ENCODE results near the gene PAXX.

The PAXX gene

GRCh38 chr9:137006116-137007003 lies 14.1 kb downstream of the PAXX start:
- no peak for DNase-seq

- no peak for DNase-seq
Measured at GRCh38 chr9:137007108-137007815, 15.0 kb downstream of the PAXX start.

GRCh38 chr9:137007816-137008270 lies 15.6 kb downstream of the PAXX start:
- no peak for DNase-seq

GRCh38 chr9:137008312-137008711 lies 16.1 kb downstream of the PAXX start:
- DNase-seq: no peak

GRCh38 chr9:137009217-137009616 lies 17.0 kb downstream of the PAXX start:
- no peak for DNase-seq

- DNase-seq: no peak
Measured at GRCh38 chr9:137009938-137010732, 17.9 kb downstream of the PAXX start.

GRCh38 chr9:137011156-137011555 lies 18.9 kb downstream of the PAXX start:
- DNase-seq: no peak

- no peak for DNase-seq
Measured at GRCh38 chr9:137011907-137012675, 19.9 kb downstream of the PAXX start.

GRCh38 chr9:137012694-137013570 lies 20.7 kb downstream of the PAXX start:
- DNase-seq: no peak

- no peak for DNase-seq
Measured at GRCh38 chr9:137013571-137013940, 21.3 kb downstream of the PAXX start.

GRCh38 chr9:137014166-137014565 lies 21.9 kb downstream of the PAXX start:
- no peak for DNase-seq

GRCh38 chr9:137014776-137015539 lies 22.7 kb downstream of the PAXX start:
- no peak for DNase-seq

GRCh38 chr9:137015540-137015930 lies 23.3 kb downstream of the PAXX start:
- DNase-seq: no peak

- DNase-seq: no peak
Measured at GRCh38 chr9:137015976-137016375, 23.8 kb downstream of the PAXX start.

- no peak for DNase-seq
Measured at GRCh38 chr9:137016436-137016835, 24.2 kb downstream of the PAXX start.

- DNase-seq: no peak
Measured at GRCh38 chr9:137017071-137017470, 24.8 kb downstream of the PAXX start.

- no peak for DNase-seq
Measured at GRCh38 chr9:137017791-137018497, 25.7 kb downstream of the PAXX start.

- DNase-seq: no peak
Measured at GRCh38 chr9:137018761-137019559, 26.7 kb downstream of the PAXX start.
